Keratinocyte (primary cell): Measurements from ENCODE around the gene KCNA4. TPM values are rescaled to one million over a fixed set of nuclear protein-coding genes. Genes with fewer than 3 reads are reported as not detected.
"Not testable (repeated sequence)": the region's sequence is repeated elsewhere in the genome, so short reads cannot be mapped to it uniquely, and the experiment has no call there.

Experiments
- DNase-seq: peaks from one replicate; pipeline ENCODE4 v3.0.0-alpha.2; 2011; ENCODE audit warnings: low read depth, missing footprints, low spot score
- FAIRE-seq: peaks from 2 replicates; lab custom pipeline; 2011; peaks lifted over from hg19 to GRCh38; lab: Jason Lieb, UNC
- H2AFZ ChIP-seq: 2 replicates; pipeline ENCODE4 v1.6.0; 2012; ENCODE audit warnings: low read length, control low read depth, inconsistent platforms; ENCODE audit not compliant: control insufficient read depth
- H3K27ac ChIP-seq: 2 replicates; pipeline ENCODE4 v1.5.1; 2011; ENCODE audit warnings: low read length; ENCODE audit not compliant: control insufficient read depth, insufficient read depth
- H3K27me3 ChIP-seq: 3 replicates; pipeline ENCODE4 v1.6.0; 2011; ENCODE audit warnings: low read length; ENCODE audit not compliant: control insufficient read depth, insufficient read depth; ENCODE audit errors: extremely low read depth
- H3K36me3 ChIP-seq, 2 experiments: 2 replicates in 1 of 2; 3 replicates in 1 of 2; pipeline ENCODE4 v1.5.1; 2011; ENCODE audit warnings: low read length in 2 of 2, mild to moderate bottlenecking in 1 of 2; ENCODE audit not compliant: control insufficient read depth in 2 of 2, insufficient read depth in 2 of 2; ENCODE audit errors: extremely low read depth in 1 of 2
- H3K4me1 ChIP-seq: 3 replicates; pipeline ENCODE4 v1.5.1; 2011; ENCODE audit warnings: low read length; ENCODE audit not compliant: control insufficient read depth, insufficient read depth; ENCODE audit errors: extremely low read depth
- H3K4me2 ChIP-seq: 3 replicates; pipeline ENCODE4 v1.6.0; 2011; ENCODE audit warnings: low read depth, low read length; ENCODE audit not compliant: control insufficient read depth, insufficient read depth; ENCODE audit errors: extremely low read depth
- H3K4me3 ChIP-seq, 3 experiments: fragments of 200-600 bp in 1 of 3; sonication (generic) in 1 of 3; 2 replicates in 2 of 3; 3 replicates in 1 of 3; pipeline ENCODE4 v1.5.1; 2011 to 2016; ENCODE audit warnings: low read length in 3 of 3, mild to moderate bottlenecking in 3 of 3, control low read depth in 2 of 3, inconsistent platforms in 1 of 3, low read depth in 1 of 3, mixed read lengths in 1 of 3, mixed run types in 1 of 3, moderate library complexity in 1 of 3; ENCODE audit not compliant: control insufficient read depth in 2 of 3, insufficient read depth in 2 of 3; ENCODE audit errors: extremely low read depth in 1 of 3
- H3K79me2 ChIP-seq: 2 replicates; pipeline ENCODE4 v1.6.0; 2012; ENCODE audit warnings: low read length; ENCODE audit not compliant: control insufficient read depth, insufficient read depth
- H3K9ac ChIP-seq: 3 replicates; pipeline ENCODE4 v1.6.0; 2011; ENCODE audit warnings: low read length; ENCODE audit not compliant: control insufficient read depth, insufficient read depth; ENCODE audit errors: extremely low read depth
- H3K9me1 ChIP-seq: 3 replicates; pipeline ENCODE4 v1.6.0; 2011; ENCODE audit warnings: low read length; ENCODE audit not compliant: control insufficient read depth, insufficient read depth; ENCODE audit errors: extremely low read depth
- H3K9me3 ChIP-seq: 2 replicates; pipeline ENCODE4 v1.5.1; 2012; ENCODE audit warnings: low read depth, low read length; ENCODE audit not compliant: control insufficient read depth
- H4K20me1 ChIP-seq: 3 replicates; pipeline ENCODE4 v1.6.0; 2011; ENCODE audit warnings: low read length; ENCODE audit not compliant: control insufficient read depth, insufficient read depth; ENCODE audit errors: extremely low read depth
- CTCF ChIP-seq, 3 experiments: IDR thresholded peaks in 1 of 3; conservative IDR thresholded peaks in 1 of 3; optimal IDR thresholded peaks in 1 of 3; 2 replicates in 2 of 3; 3 replicates in 1 of 3; pipeline versions ENCODE3 to v1.5.1; 2011; ENCODE audit warnings: low read length in 3 of 3, mild to moderate bottlenecking in 3 of 3, moderate library complexity in 2 of 3, control low read depth in 1 of 3, inconsistent platforms in 1 of 3; ENCODE audit not compliant: insufficient read depth in 2 of 3; ENCODE audit errors: extremely low read depth in 1 of 3
- EZH2 ChIP-seq: IDR thresholded peaks from one replicate; pipeline ENCODE4 v1.6.1; 2012; ENCODE audit warnings: inconsistent platforms, mild to moderate bottlenecking, low read length, moderate library complexity
- dilution Hi-C: fragments of 300-500 bp; cut with MboI; formaldehyde crosslinking; loops from one replicate; pipeline ENCODE4 v1.7.0; 2020; ENCODE audit warnings: low sequenced_read_pairs; ENCODE audit not compliant: extremely low pct_ligation_motif_present
- polyA plus RNA-seq, 5 experiments: library from polyadenylated mRNA; depleted of rRNA in 3 of 5; stranded (reverse) in 3 of 5; stranded (forward) in 1 of 5; unstranded in 1 of 5; fragments of >200 nt; gene quantifications; 1 replicate in 1 of 5; 2 replicates in 3 of 5; 3 replicates in 1 of 5; pipeline versions ENCODE4 v1.2.1 to v1.2.3, GENCODE V29; 2011 to 2012; ENCODE audit warnings: missing spikeins in 2 of 5, low read depth in 1 of 5, low replicate concordance in 1 of 5

The KCNA4 gene
- polyA plus RNA-seq, 1 donor (not counting 4 experiments of a cell fraction or from before 2014, with no cell fraction given), result not detected

GRCh38 chr11:29984544-29984943 lies 32.3 kb downstream of the KCNA4 start:
- Histone ChIP-seq H3K4me3 (no peak overlapping the region), H3K4me1 (no peaks in the 10 kb centered on the region), H2AFZ (no peak overlapping the region), H3K27me3 (no peaks in the 10 kb centered on the region), H3K36me3 (no peaks in the 10 kb centered on the region), H3K27ac (no peak overlapping the region), H3K9me1 (no peaks in the 10 kb centered on the region), H4K20me1 (no peaks in the 10 kb centered on the region), H3K9ac (no peak overlapping the region), H3K4me2 (no peak overlapping the region), H3K79me2 (no peaks in the 10 kb centered on the region), H3K9me3 (no peaks in the 10 kb centered on the region)
- no peak for FAIRE-seq
- DNase-seq, result no peak
- TF ChIP-seq CTCF (optimal IDR thresholded peaks at IDR 0.05 in 1 of 3, IDR thresholded peaks at IDR 0.05 in 1 of 3, conservative IDR thresholded peaks at IDR 0.05 in 1 of 3; ENCODE audit: extremely low read depth in 1 of 3, insufficient read depth in 2 of 3, low read length in 3 of 3) (no peak), EZH2 (no peak)
- dilution Hi-C loops, result no loop called here

DNA sequence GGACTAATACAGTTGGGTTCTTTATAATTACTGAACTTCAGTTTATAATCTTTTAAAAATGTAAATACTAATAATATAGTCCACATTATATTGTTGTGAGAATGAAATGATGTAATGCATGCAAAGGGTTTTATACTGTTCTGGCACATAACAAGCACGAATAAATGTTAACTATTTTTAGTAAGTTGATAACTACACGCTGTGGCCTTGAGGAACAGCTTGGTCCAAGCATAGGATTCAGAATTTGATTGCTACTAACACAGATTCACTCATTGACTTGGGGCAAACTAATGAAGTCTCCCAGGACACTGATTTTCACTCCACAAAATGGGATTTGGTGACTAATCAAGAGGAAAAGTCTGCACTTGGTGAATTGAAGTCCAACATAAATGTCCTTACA lies 38.3 kb downstream of the KCNA4 start:
- H2AFZ ChIP-seq, result no peak overlapping the region
- H3K4me2 ChIP-seq, result no peak overlapping the region
- TF ChIP-seq EZH2 (no peak), CTCF (optimal IDR thresholded peaks at IDR 0.05 in 1 of 3, IDR thresholded peaks at IDR 0.05 in 1 of 3, conservative IDR thresholded peaks at IDR 0.05 in 1 of 3; ENCODE audit: extremely low read depth in 1 of 3, insufficient read depth in 2 of 3, low read length in 3 of 3) (no peak)
- H3K9me3 ChIP-seq, result no peaks in the 10 kb centered on the region
- H3K4me3 ChIP-seq, result no peak overlapping the region
- FAIRE-seq (no peak), DNase-seq (no peak)
- H4K20me1 ChIP-seq, result no peaks in the 10 kb centered on the region
- H3K27me3 ChIP-seq, result no peaks in the 10 kb centered on the region
- H3K9ac ChIP-seq, result no peak overlapping the region
- no peak overlapping the region for H3K27ac ChIP-seq
- H3K4me1 ChIP-seq, result no peaks in the 10 kb centered on the region
- no peaks in the 10 kb centered on the region for H3K79me2 ChIP-seq
- no peaks in the 10 kb centered on the region for H3K36me3 ChIP-seq
- H3K9me1 ChIP-seq, result no peaks in the 10 kb centered on the region
- dilution Hi-C loops, result no loop called here

- DNase-seq, H3K4me2 ChIP-seq, H3K79me2 ChIP-seq, H3K36me3 ChIP-seq, H3K9ac ChIP-seq, dilution Hi-C loops, H4K20me1 ChIP-seq, H3K4me1 ChIP-seq, H3K9me3 ChIP-seq, H3K4me3 ChIP-seq, H2AFZ ChIP-seq, FAIRE-seq, H3K9me1 ChIP-seq, H3K27ac ChIP-seq, H3K27me3 ChIP-seq: not testable (repeated sequence)
These were observed 41.2 kb downstream of the KCNA4 start for GRCh38 chr11:29975580-29975979.
